Left lobe of liver (tissue), 2 donors: ENCODE results near the gene EXOC6. TPM values are rescaled to one million over a fixed set of nuclear protein-coding genes. Genes with fewer than 3 reads are reported as not detected.

Experiments
- ATAC-seq: fragments of 200-7000 bp; cut with Tn5 transposase; one replicate; pipeline ENCODE4 v1.9.1; 2020; ENCODE audit warnings: mild to moderate bottlenecking, moderate library complexity
- DNase-seq: peaks from one replicate; pipeline ENCODE4 v3.0.0-alpha.2; 2020; ENCODE audit warnings: low spot score
- total RNA-seq: library from RNA; stranded (reverse); gene quantifications from one replicate; pipeline ENCODE4 v1.2.1, GENCODE V29; 2021
- donor health status: DM: no; HTN: no; CAD: no; lungs with moderate emphysema.
- donor health status: DM: no; HTN: yes; CAD: no.

The EXOC6 gene, protein sequence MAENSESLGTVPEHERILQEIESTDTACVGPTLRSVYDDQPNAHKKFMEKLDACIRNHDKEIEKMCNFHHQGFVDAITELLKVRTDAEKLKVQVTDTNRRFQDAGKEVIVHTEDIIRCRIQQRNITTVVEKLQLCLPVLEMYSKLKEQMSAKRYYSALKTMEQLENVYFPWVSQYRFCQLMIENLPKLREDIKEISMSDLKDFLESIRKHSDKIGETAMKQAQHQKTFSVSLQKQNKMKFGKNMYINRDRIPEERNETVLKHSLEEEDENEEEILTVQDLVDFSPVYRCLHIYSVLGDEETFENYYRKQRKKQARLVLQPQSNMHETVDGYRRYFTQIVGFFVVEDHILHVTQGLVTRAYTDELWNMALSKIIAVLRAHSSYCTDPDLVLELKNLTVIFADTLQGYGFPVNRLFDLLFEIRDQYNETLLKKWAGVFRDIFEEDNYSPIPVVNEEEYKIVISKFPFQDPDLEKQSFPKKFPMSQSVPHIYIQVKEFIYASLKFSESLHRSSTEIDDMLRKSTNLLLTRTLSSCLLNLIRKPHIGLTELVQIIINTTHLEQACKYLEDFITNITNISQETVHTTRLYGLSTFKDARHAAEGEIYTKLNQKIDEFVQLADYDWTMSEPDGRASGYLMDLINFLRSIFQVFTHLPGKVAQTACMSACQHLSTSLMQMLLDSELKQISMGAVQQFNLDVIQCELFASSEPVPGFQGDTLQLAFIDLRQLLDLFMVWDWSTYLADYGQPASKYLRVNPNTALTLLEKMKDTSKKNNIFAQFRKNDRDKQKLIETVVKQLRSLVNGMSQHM
- total RNA-seq: 4.9 TPM

DNA sequence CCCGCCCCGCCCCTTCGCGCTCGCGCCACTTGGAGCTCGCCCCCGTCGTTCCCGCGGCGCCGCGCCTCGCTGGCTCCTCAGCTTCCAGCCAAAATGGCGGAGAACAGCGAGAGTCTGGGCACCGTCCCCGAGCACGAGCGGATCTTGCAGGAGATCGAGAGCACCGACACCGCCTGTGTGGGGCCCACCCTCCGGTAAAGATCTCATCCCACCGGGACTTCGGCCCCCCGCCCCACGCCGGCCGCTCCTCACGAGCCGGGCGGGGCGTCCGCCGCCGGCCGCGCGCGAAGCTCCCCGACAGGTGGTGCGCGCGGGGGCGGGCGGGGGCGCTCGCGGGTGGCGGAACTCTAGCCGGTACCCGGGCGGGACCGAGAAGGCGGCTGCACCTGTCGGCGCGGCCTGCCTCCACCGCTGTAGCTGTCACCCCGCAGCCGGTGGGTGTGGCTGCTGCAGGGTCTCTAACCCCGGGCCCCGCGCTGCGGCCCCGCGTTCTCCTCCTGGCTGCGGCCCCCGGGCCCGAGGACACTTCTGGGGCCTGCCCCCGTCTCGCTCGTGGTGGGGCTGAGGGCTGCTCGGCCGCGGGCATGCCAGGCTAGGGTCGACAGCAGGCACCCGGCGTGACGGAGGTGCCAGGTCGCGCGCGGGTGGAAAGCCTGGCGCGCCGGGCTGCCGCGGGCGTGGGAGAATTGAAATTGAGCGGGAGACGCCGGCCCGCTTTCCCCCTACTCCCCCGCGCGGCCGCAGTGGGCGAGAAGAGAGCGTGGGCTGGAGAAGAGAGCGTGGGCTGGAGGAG, at the start of gene EXOC6:
Gene EXOC6 (plus strand): TSS at position 80 of the 793 bp plus-strand sequence. CDS start 14 bp downstream, at position 94.
- DNase-seq: peak; percentile 86
- ATAC-seq: peak; percentile 95

DNA sequence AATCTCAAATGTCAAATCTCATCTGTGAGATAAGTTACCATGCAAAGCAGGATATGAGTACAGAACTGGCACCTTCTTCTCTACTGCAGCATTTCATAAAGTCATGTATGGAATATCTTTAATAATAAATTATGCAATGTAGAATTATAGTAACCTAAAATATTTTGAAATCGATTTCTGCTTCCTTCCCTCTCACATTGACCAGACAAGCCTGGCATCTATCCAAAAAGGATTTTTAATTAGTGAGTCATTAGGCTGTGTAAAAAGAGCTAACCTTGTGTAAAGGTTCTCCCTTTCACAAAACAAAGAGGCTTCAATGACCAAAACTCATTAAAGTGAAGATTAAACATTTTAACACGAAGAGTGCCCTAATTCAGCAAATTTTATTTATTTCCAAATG, 48.8 kb upstream of the EXOC6 start:
- no peak for ATAC-seq
- no peak for DNase-seq

DNA sequence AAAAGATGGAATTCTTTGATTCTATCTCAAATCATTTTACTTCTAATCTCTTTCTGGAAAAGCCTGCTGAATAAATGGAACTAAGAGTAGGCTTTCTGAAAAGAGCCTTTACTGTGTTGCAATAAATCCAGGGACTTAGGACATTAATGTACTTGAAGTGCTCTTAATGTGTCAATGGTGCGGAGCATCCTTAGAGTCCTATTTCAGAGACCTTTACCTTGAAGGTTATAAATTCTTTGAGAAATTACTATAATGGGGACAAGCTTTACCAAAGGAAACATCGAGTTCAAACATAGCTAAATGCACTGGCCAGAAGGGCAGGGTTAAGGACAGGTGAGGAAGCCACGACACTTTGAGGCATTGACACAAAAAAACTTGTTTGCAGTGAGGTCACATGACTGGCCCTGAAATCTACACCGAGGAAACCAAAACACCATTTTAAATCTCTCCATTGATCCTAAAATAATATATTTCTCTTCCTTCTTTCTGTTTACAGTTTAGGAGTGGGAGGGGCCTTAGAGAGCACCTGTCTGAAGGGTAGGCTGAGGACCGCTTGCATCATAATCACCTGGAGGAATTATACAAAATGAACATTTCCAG, 48.1 kb upstream of the EXOC6 start:
- DNase-seq (no peak), ATAC-seq (no peak)

DNA sequence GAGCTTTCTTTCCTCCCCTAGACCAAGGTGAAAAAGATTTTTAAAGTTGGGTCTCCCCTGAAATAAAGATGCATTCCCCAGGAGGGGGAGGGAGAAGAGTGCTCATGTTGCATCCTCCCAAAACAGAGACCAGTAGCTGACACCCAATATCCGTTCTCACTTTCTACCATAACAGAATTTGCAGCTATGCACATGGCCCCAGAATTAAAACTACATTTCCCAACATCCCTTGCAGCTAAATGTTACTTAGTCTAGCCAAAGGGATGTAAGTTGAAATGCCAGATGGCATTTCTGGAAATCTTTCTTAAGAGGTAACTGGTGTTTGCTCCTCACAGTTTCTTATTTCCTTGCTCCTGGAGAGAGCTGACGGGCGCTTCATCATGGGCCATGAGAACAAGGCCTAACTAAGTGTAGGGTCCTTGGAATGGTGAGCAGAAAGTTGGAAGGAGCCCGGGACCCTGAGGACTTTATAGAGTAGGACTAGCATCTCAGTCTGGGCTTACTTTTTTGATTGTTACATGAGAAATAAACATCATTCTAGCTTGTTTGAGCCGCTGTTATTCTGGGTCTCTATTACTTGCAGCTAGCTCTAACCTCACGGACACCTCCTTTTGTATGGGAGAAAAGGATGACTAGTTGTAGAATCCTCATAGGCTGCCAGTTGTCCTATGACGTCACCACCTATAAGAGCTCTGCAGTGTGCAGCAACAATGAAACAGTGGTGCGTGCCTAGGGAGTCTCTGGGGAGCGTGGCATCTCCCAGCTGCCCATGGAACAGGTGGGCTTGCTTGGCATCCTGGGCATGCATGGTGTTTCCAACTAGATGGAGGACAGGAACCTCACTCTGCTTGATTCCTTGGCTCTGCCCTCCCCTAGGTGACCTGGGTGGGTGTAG, 46.1 kb upstream of the EXOC6 start:
- no peak for DNase-seq
- ATAC-seq: no peak

DNA sequence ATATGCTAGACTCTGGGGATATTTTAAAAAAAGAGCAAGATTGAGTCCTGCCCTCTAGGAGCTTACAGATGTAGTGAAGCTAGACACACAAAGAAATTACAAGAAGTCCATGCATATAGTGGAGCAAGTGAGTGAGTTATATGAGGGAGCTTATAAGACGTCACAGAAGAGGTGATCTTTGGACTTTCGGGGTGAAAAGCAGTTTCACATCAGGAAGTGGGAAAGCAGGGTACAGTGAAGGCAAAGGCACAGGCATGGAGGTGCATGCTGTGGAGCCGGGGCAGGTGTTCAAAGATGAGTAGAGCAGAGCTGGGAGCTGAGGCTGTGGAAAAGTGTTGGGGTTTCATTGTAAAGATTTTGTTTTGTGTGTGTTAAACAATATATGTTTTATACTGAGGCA, 38.5 kb upstream of the EXOC6 start:
- DNase-seq: no peak
- ATAC-seq: no peak

DNA sequence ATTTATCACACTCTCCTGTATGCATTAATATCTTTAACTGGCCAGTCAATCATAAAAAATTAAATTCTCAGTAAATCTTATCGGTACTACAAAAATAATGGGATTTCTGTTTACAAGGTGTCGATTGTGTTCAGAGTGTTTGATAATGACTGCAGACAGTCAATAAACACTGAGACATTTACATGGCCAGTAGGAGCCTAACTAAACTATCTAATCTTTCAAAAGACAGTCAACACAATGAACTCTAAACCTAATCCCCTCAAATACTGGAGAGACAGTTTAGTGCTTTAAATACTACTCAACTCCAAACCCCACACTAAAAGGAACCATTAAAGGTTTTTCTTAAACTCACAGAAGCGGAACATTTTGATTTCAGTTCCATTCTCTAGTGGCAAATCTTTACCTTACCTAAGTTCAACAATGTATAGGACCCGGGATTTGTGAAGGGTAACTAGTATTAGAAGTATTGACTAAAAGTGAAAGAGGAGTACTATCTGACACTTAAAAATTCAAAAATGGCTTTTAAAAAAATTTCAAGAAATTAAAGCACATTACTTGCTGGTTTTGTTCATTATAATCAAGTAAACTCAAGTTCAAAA, 37.3 kb upstream of the EXOC6 start:
- no peak for ATAC-seq
- DNase-seq: no peak

DNA sequence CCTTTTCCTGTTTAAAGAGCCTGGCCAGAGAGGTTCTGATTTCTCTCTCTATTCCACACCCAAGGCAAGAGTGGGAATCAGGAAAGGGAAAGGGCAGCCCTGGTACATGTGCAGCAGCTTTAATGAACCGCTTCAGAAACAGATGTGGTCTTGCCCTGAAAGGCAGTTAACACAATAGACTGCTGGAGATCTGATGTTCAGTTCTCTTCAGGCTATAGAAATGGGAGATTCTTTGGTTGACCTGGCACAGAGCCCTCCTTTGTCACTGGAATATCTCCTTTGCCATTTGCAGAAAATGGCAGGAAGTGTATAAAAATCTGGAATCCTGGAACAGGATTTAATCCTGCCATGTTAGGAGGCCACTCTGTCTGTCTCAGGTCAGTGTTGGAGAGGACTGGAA, 36.3 kb upstream of the EXOC6 start:
- ATAC-seq (no peak), DNase-seq (no peak)

DNA sequence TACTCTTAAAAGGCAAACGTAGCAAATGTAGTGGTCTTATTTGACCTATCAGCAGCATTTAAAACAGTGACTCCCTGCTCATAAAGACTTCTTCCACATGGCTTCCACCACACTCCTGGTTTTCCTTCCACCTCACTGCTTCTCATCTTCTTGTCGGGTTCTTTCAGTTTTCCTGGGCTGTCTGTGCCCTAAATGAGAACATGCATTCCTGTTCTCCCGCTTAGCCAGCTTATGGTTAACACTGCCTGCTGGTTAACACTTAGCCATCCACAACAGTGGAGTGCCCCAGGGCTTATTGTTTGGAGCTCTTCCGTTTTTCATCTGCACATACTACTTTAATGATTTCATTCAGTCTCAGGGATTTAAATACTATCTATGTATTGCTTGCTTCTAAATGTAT, 34.3 kb upstream of the EXOC6 start:
- ATAC-seq (no peak), DNase-seq (no peak)

DNA sequence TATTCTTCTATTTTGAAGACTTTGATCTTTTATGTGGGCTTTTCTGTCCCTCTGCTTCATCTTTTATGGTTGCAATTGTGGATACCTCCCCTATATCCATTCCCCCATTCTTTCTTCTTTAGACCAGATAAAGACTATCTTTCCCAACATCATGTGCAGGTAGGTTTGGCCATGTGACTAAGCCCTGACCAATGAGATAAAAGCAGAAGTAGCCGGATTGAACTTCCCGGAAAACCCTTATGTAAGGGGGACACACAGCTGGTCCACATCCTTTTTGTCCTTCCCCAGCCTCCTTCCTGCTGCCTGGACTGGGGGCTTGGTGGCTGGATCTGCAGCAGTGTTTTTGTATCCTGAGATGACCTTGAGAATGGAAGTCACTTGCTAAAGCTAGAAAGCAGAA, 33.5 kb upstream of the EXOC6 start:
- DNase-seq (no peak), ATAC-seq (no peak)

DNA sequence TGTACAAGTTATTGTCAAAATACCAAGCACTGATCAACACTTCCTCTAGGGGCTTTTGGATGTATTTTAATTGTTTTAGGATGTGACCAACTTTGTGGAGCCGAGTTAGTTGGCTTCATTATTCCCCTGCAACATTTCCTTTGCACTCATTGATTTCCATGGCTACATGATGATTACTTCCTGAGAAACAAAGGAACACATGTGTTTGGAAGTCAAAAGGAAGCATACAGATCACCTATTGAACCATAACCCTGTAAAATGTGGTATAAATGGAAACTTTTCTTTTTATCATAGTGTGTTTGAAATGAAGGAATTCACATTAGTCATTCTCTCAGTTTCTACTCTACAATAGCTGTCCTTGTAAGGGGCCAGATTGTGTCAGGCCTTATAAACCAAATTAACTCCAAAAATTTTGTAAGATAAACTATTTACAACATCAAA, 32.2 kb upstream of the EXOC6 start:
- ATAC-seq (no peak), DNase-seq (no peak)

DNA sequence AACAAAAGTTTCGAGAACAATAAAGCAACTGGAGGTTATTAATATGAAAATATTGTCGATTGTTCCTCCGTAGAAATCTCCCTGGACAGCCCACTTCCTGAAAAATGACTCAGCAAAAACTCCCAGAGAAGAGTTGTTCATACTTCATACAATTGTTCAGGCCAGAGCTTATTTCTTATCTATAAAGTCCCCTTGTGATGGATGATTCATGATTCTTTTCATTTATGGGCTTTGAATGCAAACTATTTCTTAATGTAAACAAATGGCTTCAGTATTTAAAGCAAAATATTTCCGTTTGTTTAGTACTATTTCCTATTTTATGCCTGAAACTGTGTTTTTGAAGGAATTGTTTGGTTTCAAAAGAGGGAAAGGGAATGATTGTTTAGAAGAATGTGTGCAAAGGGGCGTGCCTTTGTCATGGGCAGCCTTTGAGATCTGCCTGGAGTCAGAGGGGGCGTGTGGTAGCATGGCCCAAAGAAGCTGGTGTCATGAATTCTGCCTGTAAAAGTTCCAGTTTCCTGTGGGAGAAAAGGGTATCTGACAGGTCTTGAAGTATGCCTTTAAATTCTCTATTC, 26.2 kb upstream of the EXOC6 start:
- ATAC-seq (peak; percentile 41), DNase-seq (no peak)

DNA sequence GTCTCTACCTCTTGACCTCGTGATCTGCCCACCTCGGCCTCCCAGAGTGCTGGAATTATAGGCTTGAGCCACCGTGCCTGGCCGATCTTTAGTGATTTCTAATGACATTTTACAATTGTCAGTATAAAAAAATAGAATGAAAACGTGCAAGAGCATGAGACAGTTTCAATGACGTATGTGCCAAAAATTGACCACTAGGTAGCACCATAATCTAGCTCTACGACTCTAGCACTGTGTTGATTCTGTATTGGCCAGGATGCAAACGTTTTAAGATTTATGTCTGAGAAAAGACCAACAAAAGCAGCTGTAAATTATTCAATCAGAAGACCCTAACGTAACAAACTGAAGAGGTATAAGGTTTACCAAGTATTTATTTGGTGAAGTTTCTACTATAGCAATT, 25.4 kb upstream of the EXOC6 start:
- ATAC-seq: peak; percentile 70

DNA sequence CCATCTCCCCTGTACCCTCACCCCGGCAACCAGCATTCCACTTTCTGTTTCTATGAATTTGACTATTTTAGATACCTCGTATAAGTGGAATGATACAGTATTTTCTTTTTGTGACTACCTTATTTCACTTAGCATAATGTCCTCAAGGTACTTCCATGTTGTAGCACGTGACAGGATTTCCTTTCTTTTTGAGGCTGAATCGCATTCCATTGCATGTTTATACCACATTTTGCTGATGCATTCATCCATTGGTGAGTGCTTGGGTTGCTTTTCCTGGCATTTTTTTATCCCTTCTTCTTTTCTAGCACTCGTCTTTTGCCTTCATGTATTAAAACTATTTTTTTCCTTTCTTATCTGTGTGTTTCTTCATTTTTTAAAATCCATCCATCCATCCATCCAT, 22.3 kb upstream of the EXOC6 start:
- ATAC-seq (no peak), DNase-seq (no peak)

More for the DNA sequence above, 25.4 kb upstream of the EXOC6 start:
- DNase-seq: no peak

DNA sequence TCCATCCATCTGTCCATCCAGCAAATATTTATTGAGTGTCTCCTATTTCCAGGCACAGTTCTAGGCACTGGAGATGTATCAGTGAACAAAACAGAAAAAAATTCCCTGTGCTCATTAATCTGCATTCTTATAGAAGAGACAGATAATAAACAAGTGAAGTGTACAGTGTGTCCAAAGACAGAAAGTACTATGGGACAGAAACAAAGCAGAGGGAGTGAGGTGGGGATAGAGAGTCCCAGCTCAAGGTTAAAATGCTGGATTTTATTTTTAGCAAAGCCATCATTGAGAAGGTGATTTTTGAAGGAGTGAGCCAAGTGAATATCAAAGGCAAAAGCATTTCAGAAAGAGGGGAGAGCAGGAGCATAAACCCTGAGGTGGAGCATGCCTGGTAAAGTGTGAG, 21.8 kb upstream of the EXOC6 start:
- no peak for ATAC-seq
- DNase-seq: no peak

DNA sequence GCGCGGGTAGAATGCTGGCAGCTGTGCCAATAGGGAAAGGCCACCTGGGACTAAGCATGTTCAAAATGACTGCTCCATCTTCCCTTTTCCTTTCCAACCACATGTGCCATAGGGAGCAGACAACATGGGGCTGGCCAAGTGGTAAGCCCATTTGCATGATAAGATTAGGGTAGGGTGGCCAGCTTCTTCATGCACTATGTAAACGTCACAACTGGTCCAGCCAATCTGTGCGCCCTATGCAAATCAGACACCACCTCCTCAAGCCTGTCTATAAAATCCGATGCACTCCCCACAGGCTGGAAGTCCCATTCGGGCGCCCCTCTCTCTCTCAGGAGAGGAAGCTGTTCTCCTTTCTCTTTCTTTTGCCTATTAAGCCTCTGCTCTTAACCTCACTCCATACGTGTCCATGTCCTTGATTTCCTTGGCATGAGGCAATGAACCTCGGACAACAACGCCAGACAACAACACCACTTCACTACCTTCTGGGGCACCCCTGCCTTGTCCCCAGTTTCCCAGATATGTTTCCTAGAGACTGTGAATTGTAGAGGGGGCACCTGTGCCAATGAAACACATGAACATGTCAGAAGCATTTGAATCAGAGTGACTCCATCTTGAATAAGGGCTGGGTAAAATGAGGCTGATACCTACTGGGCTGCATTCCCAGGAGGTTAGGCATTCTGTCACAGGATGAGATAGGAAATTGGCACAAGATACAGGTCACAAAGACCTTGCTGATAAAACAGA, 19.1 kb upstream of the EXOC6 start:
- ATAC-seq: no peak
- DNase-seq: no peak

DNA sequence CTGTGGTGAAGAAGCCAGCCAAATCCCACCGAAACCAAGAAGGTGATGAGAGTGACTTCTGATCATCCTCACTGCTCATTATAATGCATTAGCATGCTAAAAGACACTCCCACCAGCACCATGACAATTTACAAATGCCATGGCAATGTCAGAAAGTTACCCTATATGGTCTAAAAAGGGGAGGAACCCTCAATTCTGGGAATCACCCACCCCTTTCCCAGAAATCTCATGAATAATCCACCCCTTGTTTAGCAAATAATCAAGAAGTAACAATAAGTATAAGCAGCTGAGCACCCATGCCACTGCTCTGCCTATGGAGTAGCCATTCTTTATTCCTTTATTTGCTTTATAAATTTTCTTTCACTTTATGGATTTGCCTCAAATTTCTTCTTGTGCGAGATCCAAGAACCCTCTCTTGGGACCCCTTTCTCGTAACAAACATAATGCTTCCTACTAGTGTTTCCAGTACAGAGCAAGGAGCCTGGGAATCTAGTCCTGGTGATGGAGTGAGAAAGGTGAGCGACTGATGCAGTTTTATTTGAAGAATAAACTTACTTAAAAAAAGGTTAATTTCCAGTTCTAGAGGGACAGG, 18.4 kb upstream of the EXOC6 start:
- DNase-seq (no peak), ATAC-seq (no peak)

DNA sequence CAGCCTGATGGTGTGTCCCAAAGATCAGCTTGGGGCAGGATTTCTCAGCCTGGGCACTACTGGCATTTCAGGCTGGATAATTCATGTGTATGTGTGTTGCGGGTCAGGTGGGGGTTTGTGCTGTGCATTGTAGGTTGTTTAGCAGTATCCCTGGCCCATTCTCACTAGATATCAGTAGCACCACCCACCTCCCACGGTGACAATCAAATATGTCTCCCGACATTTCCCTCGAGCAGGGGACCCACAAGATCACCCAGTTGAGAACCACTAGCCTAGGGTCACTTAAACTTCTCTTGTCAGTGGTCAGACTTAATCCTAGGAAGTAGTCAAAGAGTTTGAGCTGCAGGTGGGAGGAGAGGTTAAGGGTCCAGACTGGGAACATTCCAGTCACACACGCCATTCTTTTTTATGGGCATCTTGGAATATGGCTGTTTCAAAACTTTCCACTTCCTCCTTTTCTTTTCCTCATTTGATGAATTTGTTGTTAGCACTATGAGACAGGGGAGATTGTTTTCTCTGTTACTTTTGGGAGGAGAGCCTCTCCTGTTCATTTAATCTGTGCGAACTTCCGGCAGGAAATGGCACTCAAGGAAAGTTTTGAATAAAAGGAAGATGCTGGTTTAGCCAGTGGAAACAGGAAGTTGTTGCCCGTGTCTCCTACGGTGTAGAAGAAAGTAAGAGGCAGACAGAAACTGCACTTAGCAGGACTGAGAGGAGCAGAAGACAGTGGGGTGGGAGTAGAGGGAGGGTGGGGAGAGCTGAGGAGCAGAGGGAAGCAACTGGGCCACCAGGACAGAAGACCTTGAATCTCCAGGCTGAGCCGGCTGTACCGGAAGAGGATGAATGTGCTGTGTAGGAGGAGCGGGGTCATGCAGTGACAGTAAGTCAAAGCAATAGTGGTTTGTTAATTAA, 17.6 kb upstream of the EXOC6 start:
- DNase-seq (no peak), ATAC-seq (peak; percentile 60)
